GM20431 (cell line): Measurements from ENCODE around the gene P3R3URF.

Experiments
- in situ Hi-C: fragments of 300-500 bp; cut with MseI, MboI; formaldehyde crosslinking; loops from one replicate; pipeline ENCODE4 v1.15.0; 2020; ENCODE audit warnings: low sequenced_read_pairs; ENCODE audit not compliant: unreplicated experiment

The P3R3URF gene

DNA sequence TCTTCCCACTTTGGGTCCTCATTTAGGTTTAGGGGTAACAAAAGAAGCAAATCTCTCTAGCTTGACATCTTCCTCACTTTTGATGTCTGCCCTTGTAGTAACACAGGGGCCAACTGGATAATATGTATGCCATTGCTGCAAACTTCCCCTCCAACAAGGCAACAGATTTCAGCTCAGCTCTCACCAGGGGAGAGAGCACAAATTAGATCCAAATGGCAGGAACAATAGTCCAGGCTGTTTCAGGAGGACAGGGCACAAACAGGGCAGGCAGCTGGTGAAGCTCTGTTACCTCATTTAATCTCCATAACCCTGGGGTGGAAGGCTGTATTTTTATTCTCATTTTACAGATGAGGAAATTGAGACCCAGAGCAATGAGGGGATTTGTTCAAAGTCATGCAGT is 39.6 kb downstream of the P3R3URF start:
- in situ Hi-C loops = no loop called here

DNA sequence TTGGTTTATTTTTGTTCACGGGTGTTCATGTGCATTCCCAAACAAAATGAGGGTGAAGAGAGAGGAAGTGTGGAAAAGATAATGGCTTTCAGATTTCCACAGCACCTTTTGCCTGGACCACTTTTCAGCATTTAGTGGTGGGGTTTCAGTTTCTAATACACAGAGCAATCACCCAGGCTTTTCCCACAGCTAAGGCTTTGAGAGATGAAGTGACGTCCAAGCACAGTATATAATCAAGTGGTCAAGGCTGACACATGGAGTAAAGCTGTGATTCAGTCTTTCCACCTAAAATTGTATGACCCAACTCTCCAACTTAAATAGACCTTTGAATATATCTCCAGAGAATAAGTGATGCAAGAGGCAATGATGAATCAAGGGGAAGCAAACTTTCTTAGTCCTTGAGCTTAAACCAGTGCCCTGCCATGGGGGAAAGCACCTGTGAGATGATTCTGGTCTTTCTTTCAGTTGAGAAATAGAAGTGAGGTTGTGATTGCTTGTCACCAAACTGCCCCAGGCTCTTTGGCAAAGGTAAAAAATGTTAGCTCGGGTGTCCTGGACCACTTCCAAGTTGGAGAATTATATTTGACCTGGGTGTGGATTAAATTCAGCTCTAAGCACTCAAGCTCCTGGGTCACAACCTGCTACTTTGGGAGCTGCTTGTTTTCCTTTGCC is 41.5 kb downstream of the P3R3URF start:
- in situ Hi-C loops = no loop called here

DNA sequence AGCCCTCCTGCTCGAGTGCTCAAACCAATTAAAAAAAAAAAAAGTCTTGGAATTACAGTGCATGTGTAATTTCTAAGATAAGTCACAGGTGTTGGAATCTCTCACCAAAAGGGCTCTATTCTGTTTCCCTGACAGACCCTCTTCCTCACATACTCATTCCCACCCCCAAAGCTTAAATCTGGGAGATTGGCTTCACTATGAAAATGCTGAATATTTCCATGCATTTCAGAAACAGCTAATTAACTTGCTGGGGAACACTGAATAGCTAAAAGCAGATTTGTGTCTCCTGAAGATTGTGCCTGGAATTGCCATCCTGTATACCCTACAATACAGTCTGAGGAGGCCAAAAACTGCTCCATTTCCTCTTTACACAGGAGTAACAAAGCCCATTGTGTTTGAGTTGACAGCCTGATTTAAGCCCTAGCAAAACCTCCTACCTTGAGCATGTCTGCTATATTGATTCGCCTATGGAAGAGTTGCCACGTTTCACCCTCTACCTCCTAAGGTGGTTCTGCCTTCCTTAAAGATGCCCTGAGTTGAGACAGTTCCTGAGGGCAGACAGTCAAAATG is 42.4 kb downstream of the P3R3URF start:
- in situ Hi-C loops = no loop called here

DNA sequence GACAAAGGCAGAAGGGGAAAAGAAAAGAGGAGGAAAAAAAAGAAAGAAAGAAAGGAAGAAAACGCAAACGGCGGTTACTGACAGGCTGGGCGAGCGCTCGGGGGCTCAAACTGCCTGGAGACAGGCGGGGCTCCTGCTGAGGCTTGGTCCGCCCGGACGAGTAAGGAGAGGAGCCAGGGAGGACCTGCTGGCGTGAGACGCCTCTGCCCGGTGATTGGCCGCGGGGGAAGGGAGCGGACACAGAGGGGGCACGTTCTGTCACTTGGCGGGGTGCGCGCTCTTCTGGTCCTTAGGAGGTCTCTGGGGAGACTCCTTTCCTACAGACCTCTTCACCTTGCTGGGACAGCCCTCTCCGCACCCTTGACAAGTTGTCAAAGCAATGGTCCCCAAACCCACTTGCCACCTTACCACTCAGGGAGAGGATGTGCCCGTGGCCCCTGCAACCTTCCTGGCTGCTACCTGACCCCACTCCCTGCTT is 43.1 kb downstream of the P3R3URF start:
- in situ Hi-C loops = no loop called here

DNA sequence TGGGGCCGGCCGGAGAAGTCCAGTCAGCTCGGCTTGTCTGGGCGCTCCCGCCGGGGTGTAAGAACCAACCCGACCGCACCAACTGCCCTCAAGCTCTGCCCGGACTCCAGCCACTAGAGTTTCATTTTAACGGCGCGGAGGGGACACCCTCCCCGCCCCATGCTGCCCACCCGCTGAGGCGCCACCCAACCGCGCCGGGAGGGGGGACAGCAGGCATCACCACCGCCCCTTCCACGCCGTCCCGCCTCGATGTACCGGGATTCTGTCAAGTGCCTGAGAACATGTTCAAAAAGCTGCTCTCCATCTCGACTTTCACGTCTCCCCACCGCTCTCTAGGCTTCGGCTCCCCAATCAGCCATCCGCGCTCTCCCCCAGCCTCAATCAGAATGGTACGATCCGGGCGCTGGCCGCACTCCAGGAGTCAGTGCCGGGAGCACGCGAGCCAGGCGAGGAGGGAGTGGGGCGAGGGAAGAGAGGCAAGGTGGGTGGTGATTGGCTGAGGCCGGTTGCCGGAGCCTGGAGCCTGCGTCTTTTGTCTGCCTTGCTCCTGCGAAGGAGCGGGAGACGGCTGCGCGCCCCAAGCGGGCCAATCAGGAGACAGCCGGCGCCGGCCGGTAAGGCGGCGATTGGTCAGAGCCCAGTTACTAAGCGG is 43.6 kb downstream of the P3R3URF start, which contains the start of gene PIK3R3:
Gene PIK3R3 (minus strand): TSS at position 101 of the 652 bp plus-strand sequence. CDS start 677 bp downstream, outside the sequence.
- in situ Hi-C loops = no loop called here

DNA sequence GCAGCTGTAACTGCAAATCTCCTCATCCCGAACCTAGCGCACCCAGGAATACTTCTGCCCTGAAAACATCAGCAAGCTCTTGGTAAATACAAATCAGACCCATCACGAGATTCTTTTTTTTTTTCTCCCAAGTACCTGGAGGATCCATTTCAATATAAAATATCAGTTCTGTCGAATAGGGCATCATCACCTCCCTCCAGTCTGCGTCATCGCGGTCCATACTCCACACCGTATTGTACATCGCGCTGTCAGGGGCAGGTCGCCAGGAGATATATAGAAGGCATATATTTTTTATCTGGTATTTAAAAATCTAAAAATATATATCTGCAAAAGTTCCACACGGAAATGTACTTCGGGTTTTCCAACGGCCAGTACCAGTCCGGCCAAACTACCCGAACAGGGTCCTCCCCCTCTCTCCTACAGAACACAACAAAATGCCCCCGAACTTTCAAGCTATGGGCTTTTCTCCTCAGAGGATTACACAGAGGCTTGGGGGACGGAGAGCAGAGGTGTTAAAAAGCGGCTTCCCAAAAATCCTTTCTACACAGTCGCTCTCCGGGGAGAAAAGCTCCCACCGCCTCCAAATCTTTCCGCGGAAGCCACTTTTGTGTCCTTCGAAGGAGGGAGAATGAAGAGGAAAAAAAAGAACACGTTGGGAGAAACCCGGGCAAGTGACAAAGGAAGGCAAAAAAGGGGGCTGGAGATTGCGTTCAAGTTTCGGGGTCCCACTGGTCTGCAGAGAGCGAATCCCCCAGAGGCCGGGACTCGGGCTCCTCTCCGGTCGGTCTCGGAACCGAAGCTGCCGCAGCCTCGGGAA is 44.4 kb downstream of the P3R3URF start:
- in situ Hi-C loops = no loop called here

DNA sequence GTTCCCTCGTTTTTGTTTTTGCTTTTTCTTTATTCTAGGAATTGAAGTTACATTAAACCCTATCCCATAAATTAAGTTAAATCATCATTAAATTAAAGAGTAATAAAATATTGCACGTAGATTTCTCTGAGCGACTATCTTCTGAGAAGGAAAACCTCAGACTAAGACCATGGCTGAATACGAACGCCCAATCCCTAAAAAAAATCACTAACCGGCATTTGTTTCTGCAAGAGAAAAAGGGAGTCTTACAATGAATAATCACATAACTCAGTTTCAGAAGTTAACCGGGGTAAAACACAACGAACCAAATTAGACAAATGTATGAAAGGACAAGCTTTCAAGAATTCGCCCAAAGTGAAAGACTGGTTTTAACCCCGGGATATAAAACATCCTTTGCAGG is 45.2 kb downstream of the P3R3URF start:
- in situ Hi-C loops = no loop called here

DNA sequence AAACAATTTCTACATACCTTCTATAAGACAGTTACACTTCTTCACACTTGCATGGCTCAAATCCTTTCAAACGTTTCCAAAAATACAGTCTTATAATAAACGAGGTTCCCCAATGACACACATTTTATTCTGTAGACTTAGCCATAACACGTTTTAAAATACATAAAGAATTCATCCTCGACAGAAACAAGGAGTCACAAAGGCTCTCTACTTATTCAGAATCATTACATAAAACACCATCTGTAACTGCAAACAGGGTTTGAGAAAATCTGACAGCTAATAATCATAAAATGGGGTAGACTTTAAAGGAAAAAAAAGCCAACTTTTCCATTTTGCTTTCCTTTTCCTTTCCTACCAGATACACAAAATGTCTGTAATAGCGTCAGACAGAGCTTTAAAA is 45.7 kb downstream of the P3R3URF start:
- in situ Hi-C loops = no loop called here

DNA sequence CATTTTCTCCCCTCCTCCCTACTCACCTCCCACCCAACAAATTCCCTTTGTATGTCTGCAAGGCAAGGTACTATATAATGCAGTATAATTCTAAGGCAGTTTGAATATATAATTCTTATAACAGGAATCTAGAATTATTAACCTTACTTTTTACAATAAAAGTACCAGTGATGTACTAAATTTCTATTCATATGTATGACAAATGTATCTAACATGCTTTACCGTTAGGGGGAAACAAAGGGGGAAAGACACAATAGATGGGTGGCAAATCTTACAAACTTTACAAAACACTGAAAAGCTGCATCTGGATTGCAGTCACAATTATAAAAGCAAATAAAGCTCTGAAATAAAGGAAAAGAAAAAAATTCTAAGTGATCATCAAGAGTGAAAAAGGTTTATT is 46.2 kb downstream of the P3R3URF start:
- in situ Hi-C loops = no loop called here

DNA sequence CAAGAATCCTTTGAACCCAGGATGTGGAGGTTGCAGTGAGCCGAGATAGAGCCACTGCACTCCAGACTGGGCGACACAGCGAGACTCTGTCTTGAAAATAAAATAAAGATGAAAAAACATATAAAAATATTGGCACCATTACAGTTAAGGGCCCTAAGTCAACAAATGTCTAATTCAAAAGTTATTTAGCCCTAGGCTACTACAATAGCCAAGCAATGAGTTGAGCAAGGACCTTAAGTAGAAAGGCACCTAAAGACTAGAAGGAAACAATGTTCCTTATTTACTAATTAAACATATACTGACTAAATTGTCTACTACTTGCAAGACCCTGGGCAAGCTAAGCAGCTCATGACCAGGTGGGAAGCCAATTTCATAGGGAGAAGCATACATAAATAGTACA is 47.9 kb downstream of the P3R3URF start:
- in situ Hi-C loops = no loop called here
